GM12878 (cell line): ENCODE data around the gene PTH.

Experiments
- ETV6 ChIP-seq, 2 experiments: fragments of 450-650 bp in 1 of 2; IDR thresholded peaks in 1 of 2; conservative IDR thresholded peaks in 1 of 2; 2 replicates each; pipeline ENCODE4 v1.6.1; 2014; ENCODE audit warnings: antibody characterized with exemption in 1 of 2, borderline replicate concordance in 1 of 2, low read depth in 1 of 2, mild to moderate bottlenecking in 1 of 2, moderate library complexity in 1 of 2
- POLR2A ChIP-seq: IDR thresholded peaks from 2 replicates; pipeline ENCODE4 v1.6.1; 2011; ENCODE audit warnings: low read depth, mild to moderate bottlenecking, low read length
- RB1 ChIP-seq: fragments of 450-650 bp; formaldehyde crosslinking; IDR thresholded peaks from 2 replicates; pipeline ENCODE4 v1.6.1; 2017; ENCODE audit warnings: mild to moderate bottlenecking, borderline replicate concordance
- SP1 ChIP-seq: IDR thresholded peaks from one replicate; pipeline ENCODE4 v1.6.1; 2011; ENCODE audit warnings: low read depth, low read length
- TF ChIP-seq, protein P1 (sequence below): fragments of 450-650 bp; IDR thresholded peaks from 2 replicates; pipeline ENCODE4 v1.6.1; 2018; ENCODE audit warnings: borderline replicate concordance, mild to moderate bottlenecking; ENCODE audit not compliant: partially characterized antibody
- TF ChIP-seq, protein P2 (sequence below), 3 experiments: IDR thresholded peaks in 2 of 3; conservative IDR thresholded peaks in 1 of 3; 2 replicates each; pipeline ENCODE4 v1.5.1; 2011; ENCODE audit warnings: low read depth in 3 of 3, low read length in 3 of 3, mild to moderate bottlenecking in 3 of 3, control low read depth in 2 of 3, moderate library complexity in 2 of 3, inconsistent platforms in 1 of 3, mixed read lengths in 1 of 3; ENCODE audit not compliant: control insufficient read depth in 2 of 3, insufficient read depth in 1 of 3; ENCODE audit errors: extremely low read depth in 1 of 3
- TF ChIP-seq, protein P3 (sequence below): fragments of 450-650 bp; IDR thresholded peaks from 2 replicates; pipeline ENCODE4 v1.6.1; 2017; ENCODE audit warnings: mild to moderate bottlenecking, moderate library complexity

DNA sequence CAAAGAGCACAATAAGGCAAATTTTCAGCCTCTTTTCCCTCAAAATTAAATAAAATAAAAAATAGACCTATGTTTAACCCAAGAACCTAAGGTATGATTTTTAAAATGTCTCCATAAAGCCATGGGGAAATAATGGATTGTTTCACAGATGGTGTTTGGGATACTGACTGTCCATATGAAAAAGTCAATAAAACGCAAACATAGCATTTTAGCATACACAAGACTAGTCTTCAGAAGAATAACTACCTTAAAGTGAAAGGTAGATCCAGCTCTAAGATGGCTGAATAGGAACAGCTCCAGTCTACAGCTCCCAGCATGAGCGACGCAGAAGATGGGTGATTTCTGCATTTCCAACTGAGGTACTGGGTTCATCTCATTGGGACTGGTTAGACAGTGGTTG lies 16.1 kb downstream of the PTH start:
- TF ChIP-seq, protein P1, sequence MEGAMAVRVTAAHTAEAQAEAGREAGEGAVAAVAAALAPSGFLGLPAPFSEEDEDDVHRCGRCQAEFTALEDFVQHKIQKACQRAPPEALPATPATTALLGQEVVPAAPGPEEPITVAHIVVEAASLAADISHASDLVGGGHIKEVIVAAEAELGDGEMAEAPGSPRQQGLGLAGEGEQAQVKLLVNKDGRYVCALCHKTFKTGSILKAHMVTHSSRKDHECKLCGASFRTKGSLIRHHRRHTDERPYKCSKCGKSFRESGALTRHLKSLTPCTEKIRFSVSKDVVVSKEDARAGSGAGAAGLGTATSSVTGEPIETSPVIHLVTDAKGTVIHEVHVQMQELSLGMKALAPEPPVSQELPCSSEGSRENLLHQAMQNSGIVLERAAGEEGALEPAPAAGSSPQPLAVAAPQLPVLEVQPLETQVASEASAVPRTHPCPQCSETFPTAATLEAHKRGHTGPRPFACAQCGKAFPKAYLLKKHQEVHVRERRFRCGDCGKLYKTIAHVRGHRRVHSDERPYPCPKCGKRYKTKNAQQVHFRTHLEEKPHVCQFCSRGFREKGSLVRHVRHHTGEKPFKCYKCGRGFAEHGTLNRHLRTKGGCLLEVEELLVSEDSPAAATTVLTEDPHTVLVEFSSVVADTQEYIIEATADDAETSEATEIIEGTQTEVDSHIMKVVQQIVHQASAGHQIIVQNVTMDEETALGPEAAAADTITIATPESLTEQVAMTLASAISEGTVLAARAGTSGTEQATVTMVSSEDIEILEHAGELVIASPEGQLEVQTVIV, result no peak
- TF ChIP-seq, protein P2, sequence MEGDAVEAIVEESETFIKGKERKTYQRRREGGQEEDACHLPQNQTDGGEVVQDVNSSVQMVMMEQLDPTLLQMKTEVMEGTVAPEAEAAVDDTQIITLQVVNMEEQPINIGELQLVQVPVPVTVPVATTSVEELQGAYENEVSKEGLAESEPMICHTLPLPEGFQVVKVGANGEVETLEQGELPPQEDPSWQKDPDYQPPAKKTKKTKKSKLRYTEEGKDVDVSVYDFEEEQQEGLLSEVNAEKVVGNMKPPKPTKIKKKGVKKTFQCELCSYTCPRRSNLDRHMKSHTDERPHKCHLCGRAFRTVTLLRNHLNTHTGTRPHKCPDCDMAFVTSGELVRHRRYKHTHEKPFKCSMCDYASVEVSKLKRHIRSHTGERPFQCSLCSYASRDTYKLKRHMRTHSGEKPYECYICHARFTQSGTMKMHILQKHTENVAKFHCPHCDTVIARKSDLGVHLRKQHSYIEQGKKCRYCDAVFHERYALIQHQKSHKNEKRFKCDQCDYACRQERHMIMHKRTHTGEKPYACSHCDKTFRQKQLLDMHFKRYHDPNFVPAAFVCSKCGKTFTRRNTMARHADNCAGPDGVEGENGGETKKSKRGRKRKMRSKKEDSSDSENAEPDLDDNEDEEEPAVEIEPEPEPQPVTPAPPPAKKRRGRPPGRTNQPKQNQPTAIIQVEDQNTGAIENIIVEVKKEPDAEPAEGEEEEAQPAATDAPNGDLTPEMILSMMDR (IDR thresholded peaks at IDR 0.05 in 2 of 3, conservative IDR thresholded peaks at IDR 0.05 in 1 of 3; ENCODE audit: control insufficient read depth in 2 of 3, extremely low read depth in 1 of 3, insufficient read depth in 1 of 3, low read depth in 3 of 3, low read length in 3 of 3), result no peak
- TF ChIP-seq SP1 (no peak), RB1 (no peak), ETV6 (conservative IDR thresholded peaks at IDR 0.05 in 1 of 2, IDR thresholded peaks at IDR 0.05 in 1 of 2; ENCODE audit: borderline replicate concordance in 1 of 2, low read depth in 1 of 2) (no peak), POLR2A (no peak)
- TF ChIP-seq, protein P3, sequence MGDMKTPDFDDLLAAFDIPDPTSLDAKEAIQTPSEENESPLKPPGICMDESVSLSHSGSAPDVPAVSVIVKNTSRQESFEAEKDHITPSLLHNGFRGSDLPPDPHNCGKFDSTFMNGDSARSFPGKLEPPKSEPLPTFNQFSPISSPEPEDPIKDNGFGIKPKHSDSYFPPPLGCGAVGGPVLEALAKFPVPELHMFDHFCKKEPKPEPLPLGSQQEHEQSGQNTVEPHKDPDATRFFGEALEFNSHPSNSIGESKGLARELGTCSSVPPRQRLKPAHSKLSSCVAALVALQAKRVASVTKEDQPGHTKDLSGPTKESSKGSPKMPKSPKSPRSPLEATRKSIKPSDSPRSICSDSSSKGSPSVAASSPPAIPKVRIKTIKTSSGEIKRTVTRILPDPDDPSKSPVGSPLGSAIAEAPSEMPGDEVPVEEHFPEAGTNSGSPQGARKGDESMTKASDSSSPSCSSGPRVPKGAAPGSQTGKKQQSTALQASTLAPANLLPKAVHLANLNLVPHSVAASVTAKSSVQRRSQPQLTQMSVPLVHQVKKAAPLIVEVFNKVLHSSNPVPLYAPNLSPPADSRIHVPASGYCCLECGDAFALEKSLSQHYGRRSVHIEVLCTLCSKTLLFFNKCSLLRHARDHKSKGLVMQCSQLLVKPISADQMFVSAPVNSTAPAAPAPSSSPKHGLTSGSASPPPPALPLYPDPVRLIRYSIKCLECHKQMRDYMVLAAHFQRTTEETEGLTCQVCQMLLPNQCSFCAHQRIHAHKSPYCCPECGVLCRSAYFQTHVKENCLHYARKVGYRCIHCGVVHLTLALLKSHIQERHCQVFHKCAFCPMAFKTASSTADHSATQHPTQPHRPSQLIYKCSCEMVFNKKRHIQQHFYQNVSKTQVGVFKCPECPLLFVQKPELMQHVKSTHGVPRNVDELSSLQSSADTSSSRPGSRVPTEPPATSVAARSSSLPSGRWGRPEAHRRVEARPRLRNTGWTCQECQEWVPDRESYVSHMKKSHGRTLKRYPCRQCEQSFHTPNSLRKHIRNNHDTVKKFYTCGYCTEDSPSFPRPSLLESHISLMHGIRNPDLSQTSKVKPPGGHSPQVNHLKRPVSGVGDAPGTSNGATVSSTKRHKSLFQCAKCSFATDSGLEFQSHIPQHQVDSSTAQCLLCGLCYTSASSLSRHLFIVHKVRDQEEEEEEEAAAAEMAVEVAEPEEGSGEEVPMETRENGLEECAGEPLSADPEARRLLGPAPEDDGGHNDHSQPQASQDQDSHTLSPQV, result no peak
